Cortex of kidney (tissue), 1 donor: ENCODE results near the gene MYO5B.

Experiments used
- DNase-seq: peaks from one replicate; lab custom pipeline; 2025; lab: John Stamatoyannopoulos, UW

The MYO5B gene

DNA sequence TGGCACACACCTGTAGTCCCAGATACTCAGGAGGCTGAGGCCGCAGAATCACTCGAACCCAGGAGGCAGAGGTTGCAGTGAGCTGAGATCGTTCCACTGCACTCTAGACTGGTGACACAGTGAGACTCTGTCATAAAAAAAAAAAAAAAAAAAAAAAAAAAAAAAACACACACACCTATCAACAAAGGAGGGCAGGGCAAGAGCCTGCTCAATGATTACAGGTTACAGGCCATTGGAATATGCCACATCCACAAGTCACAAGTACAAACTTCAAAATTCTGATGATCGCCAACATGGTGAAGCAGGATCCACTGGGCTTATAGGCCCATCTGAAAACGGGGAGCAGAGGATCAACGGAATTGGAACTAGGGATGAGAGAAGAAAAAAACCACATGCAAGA lies 6.3 kb downstream of the MYO5B start:
- no peak for DNase-seq

DNA sequence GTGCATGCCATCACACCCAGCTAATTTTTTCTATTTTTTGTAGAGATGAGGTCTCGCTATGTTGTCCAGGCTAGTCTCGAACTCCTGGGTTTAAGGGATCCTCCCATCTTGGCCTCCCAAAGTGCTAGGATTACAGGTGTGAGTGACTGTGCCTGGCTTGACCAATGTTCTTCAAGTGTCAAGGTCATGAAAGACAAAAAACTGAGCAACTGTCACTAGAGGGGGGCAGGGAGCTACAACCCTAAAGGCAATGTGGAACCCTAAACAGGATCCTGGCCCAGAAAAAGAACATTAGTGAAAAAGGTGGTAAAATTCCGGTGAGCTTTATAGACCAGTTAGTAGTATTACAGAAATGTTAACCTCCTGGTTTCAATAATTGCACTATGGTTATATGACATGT lies 7.3 kb downstream of the MYO5B start:
- no peak for DNase-seq

DNA sequence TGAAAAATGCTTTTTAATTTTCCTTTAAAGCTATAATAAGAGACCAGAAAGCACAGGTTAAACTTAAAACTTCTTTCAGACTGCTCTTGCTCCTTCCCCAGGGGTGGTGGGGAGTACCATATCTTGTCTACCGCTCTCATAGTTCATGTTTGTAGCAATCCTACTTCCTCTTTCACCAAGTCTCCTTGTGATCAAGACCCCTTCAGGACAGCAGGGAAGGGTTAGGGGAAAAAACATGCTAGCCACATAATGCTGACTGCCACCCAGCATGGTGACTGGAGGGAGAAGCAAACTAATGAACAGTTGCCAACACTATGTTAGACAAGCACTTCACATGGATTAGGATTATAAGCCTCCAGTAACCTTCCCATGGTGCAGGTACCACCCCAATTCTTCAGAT lies 8.6 kb downstream of the MYO5B start:
- no peak for DNase-seq

DNA sequence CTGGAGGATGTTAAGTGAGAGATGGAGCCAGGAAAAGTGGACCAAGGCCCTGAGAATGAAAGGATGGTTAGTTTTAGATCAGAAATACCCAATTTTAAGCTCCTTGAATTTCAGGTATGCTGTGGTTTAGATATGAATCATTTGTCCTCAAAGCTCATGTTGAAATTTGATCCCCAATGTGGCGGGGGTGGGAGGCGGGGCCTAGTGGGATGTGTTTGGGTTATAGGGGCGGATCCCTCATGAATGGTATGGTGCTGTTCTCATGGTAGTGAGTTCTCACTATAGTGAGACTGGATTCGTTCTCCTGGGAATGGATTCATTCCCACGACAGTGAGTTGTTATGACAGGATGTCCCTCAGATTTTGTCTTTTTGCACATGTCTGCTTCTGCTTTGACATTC lies 11.4 kb downstream of the MYO5B start:
- no peak for DNase-seq

DNA sequence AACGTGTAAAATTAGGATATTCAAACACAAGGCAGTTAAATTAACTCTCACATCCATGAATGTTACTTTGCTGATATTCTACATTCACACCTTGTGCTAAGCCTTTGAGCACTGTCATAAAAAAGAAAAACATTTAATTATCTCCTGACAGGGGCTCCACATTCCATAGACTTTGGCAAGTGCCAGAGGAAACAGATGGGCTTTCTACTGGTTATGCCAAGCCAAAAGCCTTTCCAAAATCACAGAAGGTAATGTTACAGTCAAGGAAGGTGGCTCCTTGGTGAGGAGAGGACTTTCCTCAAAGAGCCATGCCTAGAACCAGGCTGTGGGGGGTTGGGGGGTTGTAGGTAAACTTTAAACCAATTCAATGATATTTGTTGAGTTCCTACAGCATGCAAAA lies 12.4 kb downstream of the MYO5B start:
- DNase-seq: no peak

DNA sequence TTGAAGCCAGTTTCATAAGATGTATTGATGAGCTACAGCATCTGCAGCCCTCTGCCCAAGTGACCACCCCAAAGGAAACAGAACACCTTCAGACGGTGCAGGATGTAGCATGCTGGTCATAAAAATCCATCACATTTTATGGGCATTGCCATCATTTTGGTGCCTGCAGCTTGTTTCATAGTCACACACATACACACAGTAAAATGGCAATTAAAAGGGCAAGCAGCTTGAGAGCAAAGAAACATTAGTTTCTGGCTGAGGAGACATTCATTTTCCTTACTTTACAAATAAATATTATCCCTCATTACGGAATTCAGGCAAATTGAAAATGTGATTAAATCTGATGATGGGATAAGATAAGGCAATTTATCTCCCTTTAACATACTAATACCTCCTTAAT lies 13.4 kb downstream of the MYO5B start:
- no peak for DNase-seq

DNA sequence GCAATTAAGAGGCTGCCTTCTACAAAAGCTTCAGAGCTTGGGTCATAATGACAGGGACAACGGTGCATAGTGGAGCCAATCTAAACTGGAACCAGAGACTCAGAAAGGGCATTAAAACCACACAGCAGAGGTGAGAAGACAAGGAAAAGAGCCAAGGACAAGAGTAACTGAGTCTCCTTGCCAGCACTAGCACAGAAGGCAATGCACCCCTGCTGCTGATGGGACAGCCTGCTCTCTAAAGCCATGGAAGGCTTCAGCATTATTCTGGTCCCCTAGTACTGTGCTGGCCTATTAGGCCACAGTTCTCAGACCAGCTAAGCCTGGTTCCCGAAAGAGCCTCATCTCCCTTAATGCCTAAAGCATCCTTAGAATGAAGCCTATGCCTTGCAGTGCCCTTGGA lies 15.5 kb downstream of the MYO5B start:
- no peak for DNase-seq

DNA sequence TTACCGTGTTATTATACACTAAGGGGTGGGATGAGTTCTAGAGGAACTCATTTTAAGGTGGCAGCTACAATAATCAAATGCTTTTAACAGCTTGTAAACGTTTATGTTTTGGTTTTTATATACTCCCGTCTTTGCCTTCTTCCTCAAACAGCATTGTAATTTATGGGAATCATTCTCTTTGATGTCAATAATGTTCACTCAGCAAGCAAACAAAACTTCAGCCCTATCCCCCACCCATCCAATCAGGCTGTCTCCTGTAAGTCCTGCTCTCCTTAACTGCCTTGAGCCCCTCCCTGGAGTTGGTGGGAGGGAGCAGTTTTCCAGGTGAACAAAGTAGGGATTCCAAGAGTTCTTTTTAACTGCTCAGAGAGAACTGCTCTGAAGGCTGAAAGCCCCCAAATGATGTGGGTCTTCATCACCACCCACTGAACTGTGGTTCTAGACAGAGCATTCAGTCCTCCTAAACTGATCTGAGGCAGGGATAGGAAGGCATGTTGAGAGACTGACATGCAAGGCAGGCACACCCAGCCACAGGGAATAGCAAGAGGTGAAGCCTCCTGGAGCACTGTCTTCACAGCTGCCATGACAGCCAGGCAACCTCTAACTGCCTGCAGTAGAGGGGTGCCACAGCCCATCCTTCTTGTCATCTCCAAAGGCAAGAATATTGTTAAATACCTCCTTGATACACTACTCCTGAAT lies 17.5 kb downstream of the MYO5B start:
- DNase-seq: no peak

DNA sequence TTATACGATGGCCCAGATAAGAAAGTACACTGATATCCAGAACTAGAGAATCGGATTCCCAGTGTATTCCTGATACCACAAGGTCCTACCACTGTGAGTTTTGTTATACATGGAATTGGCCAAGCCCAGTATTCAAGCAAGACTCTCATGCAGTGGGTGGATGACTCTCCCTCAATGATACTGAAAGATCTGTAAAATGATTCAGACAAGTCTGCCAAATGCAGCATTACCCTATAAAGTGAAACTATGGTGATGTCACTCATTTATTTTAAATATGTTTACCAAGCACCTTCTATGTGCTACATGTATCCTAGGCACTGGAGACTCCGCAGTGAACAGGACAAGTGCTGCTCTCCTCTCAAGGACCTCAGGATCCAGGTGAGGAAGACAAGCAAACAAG lies 22.6 kb downstream of the MYO5B start:
- DNase-seq: no peak

DNA sequence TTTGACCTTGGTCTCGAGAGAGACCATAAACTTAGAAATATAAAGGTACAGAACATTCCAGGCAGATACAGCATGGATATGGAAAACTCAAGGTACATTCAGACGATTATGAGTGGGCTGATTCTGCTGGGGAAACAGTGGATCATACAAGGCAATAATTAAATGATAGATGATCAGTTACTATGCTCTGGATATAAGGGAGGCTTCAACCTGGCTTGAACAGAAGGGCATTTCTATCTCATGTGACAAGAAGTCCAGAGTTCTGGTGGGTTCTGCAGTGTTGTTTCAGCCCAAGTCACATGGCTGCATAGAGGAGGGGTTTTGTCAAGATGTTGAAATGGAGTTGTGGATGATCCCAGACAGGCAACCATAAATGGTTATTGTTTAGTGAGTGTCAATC lies 23.5 kb downstream of the MYO5B start:
- no peak for DNase-seq

DNA sequence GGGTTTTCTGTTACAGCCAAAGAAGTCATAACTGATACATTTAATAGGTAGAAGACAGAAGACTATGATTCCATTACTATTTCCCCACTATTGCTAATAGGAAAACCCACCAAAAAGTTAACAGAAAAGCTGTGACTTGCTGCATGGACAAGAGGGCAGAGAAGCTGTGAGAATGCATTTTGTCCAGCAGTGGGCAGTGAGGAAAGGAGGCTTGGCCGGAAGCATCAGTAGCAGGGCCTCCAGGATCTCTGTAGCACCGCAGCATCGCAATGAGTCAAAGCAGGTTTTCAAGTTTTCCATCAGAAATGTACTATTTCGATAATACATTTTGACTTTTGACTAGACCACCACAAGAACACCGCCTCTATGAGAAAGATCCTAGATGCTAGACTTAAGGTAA lies 24.9 kb downstream of the MYO5B start:
- no peak for DNase-seq

DNA sequence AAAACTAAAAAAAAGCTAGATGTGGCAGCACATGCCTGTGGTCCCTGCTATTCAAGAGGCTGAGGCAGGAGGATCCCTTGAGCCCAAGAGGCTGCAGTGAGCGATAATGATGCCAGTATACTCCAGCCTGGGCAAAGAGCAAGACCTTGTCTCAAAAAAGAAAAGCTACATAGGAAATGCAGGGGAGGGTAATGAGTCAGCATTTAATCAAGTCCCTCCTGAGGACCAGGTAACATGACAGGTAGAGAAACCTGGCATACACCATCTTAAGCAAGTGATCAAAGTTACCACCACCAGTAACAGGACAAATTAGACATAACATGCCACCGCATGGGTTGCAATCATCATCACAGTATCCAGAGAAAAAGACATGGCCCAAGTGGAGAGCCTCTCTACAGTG lies 25.8 kb downstream of the MYO5B start:
- DNase-seq: no peak

DNA sequence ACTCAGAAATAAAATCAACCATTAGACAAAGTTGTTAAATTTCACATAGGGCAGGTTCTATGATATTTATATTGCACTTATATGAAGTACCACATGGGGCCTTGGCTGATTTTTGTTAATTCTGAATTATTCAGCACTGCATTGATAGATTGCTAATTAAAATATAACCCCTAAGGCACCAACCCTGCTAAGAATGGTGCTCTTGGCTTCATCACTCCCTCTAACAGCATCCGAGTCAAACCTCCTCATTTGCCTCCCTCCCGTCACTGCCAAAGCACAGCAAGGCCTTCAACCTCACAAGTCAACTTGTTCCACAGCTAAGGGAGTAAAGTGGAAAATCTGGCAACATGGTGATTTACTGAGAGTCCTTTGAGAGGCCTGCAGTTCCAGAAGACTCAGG lies 27.0 kb downstream of the MYO5B start:
- DNase-seq: no peak

DNA sequence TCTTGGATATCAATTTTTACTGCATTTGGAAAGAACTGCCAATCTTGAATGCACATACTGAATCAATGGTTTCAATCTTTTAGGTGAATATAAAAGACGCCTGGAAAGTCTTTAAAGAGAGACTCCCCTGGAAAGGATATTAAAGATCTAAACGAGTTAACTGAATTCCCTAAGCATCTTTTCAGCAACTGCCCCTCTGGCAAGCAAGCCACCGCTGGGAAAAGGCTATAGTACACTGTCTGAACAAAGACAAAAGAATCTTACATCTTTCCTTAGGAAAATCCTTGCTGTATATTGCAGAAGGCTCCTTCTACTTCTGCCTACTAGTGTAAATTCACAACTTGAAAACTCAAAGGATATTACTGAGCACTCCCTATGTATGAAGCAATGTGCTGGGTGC lies 28.0 kb downstream of the MYO5B start:
- no peak for DNase-seq

DNA sequence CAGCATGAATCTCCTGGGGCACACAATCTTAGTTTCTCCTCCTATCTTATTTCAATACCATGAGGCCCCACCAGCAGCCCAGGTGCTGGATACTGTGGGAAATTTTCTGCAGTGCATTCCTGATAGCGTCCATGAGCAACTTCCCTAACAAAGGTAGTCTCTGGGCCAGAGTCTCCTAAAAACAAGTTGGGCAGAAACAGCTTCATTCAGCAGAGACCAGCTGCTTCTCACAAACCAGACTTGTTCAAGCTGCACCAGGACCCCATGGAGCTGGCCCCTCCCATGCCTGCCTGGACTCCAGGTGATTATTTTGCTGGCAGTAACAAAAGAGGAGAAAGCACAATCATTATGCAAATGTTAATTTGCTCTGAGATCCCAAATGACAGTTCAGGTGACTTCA lies 31.4 kb downstream of the MYO5B start:
- no peak for DNase-seq

DNA sequence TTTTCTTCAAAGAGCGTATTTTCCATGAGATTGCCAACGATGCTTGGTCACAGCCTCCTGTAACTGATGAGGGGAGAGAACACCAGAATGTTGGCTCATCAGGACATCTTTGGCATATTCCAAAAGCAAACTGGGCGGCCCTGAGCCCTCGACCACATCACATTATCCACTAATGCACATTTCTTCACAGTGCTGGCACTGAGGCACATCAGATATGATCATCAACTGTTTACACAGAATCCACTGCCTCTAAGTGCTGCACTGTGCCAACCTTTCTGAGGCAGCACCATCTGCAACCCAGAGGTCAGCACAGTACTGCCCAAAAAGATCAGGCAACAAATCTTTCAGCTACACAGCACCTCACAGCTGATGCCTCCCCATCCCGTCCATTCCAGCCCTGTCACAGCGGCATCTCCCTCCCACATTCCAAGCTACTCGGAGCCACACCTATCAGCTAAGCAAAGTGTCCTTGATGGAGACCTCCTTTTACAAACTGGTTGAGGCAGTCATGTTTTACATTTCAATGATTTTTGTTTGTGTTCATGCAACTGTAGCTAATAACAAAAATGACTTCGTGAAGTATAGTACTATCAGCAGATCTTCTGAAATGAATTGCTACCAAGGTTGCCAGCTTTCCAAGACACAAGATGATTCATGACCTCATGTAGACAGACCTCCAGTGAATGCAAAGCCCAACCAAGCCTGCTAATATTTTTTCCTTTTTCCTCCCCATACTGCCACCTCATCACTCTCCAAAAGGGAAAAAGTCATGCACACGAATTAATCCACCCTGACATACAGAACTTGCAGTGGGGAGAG lies 32.3 kb downstream of the MYO5B start:
- no peak for DNase-seq

DNA sequence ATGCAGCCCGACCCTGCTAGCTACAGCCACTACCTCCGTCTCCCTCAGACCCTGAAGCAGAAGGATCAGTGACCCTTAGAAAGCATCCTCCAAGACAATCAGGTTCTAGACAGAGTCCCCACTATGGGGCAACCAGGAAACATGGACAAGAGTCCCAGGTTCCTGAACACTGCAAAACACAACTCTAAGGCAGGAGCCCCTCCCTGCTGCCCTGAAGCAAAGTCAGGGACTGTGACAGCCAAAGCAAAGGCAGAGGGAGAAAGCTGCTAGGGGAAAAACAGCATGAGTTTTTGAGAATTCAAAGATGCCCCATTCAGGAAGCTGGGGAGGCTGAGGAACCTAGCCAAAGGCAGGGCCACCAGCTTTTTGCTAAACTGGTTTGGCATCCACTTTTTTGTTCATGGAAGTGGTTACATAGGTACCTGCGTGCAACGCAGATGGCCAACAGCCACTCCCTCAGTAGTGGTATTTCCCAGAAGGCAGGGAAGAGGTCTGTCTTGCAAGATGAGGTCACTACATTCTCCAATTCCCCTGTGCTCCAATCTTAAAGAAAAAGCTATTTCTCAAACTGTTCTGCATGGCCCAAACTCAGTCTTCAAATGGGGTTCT lies 33.2 kb downstream of the MYO5B start:
- no peak for DNase-seq

DNA sequence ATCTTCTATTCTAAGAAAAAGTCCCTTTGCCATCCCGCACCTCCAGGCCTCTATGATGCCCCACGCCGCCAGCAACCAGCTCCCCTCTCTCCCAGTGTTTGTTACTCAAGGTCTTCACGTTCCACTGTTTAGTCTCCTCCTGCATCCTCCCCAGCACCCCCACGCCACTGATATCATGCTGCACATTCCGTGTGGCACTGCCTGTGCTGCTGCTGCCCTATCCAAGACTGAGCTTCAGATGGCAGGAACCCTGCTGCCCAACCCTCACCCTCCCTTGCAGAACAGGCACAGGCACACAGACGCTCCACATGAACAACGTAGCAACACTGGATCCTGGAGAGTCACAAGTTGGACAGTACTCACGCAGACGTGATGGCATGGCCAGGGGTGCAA lies 35.3 kb downstream of the MYO5B start:
- DNase-seq: no peak

DNA sequence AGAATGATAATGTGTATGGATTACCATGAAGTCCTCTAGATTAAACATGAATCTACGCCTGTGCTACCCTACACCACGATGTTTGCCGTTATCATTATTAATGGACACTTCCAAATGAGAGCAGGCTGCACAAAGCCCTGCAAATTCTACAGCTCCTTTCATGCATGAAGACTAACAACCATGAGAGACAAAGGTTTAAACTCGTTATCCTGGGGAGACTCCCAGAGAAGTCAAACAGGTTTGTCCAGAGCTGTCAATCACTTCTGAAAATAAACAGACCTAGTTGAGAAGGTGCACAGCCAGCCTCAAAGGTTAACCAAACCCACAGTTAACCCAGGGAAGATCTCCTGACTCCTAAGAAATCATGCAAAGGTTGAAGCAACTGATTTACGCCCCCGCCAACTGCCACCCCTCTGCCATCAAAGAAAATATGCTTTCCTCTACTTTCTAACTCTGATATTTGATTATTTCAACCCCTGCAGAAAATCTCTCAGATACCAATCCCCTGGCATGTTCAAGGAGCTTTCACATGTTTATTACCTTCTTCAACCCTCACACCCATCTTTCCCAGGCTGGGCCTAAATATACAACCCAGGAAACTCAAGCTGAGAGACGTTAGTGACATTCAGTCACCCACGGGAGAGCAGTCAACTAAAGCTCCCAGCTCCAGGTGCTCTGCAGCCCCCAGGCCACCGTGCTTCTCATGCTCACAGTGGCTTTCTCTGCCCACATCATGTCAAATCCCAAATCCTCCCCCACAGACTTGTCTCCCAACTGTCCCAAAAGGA lies 35.9 kb downstream of the MYO5B start:
- DNase-seq: no peak

DNA sequence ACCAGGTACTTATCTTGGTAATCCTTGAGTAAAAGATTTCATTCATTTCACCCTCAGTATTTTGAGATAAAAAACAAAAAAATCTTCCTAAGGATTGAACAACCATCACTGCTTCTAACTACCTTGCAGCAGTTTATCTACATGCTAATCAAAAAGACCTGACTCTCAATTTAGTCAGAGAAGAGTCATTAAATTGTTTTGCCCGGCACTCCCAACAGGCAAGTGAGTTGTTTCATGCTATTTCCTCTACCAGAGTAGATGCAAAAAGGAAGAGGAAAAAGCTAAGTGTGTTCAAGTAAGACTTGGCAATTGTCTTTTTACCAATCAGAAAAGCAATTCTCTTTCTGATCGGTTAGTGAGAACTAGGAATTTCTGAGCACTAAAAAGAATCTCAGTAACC lies 39.5 kb downstream of the MYO5B start:
- no peak for DNase-seq

DNA sequence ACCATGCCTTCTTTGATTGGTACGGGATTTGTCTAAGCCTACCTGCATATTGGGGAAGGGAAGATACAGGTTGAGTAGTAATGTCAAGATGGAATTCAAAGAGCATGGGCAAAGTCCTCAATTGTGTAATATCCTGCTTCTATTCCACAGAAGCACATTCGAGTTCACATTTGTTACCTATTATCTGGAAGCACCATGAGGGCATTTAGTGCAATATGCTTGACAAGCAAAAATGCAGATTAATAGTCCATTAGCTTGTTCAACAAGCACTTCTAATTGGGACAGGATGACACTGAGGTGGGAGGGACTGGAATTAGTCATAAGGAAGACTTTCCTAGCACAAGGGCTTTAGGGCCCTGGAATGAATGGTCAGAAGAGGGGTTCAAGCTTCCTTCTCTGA lies 40.5 kb downstream of the MYO5B start:
- no peak for DNase-seq

DNA sequence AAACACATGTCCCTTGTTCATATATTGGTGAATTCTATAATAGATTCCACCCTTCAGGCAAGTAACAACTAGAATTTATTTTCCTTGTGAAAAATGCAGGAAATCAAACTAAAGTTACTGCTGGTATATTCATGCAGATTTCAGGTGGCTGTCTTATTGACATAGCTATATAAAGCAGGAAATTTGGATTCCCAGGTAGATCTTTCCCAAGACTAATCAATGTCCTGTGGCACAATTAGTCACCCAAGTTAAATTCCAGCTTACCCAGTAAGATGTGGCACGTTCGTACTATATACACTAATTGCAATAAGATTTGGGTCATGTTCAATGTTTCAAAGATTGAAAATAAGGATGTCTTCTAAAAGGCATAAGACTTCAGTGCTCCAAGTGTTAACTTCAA lies 42.0 kb downstream of the MYO5B start:
- DNase-seq: no peak

DNA sequence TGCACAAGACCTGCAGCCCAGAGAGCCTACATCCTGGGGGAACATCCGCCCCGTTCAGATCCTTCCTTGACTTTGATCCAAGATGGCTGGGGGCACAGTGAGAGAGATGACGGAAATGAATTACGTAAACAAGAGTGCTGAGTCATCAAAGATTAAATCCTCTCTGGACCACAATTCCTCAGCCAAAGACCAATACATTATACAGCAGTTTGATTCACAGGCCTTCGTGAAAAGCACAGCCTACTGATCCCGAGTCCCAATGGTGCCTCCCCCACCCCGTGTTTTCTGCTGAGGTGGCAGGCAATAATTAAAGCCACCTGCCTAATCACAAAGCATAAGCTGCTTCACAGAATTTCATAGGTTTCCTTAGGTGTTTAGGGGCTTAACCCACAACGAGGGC lies 43.0 kb downstream of the MYO5B start:
- no peak for DNase-seq
